NCI-H82 (cell line): Measurements from ENCODE around the gene LZTS2.

Experiments used
- DNase-seq: peaks from one replicate; lab custom pipeline; 2025; lab: John Stamatoyannopoulos, UW

LZTS2 gene

DNA sequence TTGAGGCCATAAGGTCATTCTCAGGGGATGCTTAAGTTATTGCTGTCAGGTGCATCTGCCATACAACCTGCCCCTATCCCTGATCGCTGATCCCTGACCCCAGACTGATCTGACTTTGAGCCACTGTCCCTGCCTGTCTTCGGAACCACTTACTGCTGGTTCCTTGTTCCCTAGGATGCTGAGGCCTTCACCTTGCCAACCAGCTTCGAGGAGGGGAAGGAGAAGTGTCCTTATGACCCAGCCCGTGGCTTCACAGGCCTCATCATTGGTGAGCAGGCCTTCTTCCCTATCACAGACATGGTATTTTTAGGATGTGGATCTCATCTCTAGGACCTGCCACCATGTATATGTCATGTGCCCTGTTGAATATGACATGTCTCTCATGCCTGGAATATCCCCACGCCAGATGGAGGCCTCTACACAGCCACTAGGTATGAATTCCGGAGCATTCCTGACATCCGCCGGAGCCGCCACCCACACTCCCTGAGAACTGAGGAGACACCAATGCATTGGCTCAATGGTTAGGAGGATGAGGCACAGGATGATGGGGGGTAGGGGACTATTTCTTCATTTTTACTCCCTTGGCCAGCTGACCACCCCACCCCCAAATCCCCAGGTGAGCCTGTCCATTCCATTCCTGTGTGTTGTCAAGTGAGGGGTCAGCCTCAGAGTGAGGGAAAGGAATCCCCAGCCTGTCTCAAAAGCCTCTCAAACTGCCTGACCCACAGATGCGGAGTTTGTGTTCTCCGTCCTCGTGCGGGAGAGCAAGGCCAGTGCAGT, 21.3 kb upstream of the LZTS2 start:
- DNase-seq = no peak

DNA sequence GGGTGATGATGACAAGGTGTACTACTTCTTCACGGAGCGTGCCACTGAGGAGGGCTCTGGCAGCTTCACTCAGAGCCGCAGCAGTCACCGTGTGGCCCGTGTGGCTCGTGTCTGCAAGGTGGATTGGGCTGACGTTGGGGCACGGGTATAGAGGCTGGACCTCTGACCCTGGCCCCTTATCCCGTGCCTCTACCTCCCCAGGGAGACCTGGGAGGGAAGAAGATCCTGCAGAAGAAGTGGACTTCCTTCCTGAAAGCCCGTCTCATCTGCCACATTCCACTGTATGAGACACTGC, 20.8 kb upstream of the LZTS2 start:
- no peak for DNase-seq

DNA sequence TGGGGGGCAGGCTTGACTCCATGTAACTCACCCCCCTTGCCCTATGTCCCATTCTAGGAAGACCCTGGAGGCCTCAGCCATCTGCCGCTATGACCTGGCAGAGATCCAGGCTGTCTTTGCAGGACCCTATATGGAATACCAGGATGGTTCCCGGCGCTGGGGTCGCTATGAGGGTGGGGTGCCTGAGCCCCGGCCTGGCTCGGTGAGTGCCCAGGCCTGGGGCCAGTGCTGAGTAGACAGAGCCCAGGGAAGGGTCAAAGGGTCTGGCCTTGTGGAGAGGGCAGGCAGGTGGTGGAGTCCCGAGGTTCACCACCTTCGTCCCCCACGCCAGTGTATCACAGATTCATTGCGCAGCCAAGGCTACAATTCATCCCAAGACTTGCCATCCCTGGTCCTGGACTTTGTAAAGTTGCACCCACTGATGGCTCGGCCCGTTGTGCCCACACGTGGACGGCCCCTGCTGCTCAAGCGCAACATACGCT, 19.8 kb upstream of the LZTS2 start:
- DNase-seq = no peak

DNA sequence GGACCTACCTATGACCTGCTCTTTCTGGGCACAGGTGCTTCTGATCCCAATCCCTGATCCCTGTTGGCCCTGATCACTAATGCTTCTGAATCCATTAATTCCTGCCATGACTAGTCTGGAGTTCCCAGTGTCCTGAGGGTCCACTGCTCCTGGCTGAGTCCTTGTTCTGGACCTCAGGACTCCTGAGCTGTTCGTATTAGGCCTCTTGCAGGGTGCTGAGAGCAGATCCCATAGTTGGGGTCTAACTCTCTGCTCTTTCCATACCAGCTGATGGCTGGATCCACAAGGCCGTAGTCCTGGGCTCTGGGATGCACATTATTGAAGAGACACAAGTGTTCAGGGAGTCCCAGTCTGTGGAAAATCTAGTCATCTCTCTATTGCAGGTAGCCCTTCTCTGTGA, 19.3 kb upstream of the LZTS2 start:
- DNase-seq = no peak

DNA sequence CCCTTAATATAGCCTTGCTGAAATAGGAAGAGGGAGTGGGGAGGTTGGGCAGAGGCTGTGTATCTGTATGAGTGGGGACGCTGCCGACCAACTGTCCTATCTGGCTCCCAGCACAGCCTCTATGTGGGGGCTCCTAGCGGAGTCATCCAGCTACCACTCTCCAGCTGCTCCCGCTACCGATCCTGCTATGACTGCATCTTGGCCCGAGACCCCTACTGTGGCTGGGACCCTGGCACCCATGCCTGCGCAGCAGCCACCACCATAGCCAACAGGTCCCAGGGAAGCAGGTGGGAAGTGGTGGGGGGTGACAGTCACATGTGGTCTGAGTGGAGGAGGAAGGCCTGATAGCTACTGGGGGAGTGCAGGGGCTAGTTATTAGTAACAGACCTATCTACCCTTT, 18.9 kb upstream of the LZTS2 start:
- DNase-seq = no peak

DNA sequence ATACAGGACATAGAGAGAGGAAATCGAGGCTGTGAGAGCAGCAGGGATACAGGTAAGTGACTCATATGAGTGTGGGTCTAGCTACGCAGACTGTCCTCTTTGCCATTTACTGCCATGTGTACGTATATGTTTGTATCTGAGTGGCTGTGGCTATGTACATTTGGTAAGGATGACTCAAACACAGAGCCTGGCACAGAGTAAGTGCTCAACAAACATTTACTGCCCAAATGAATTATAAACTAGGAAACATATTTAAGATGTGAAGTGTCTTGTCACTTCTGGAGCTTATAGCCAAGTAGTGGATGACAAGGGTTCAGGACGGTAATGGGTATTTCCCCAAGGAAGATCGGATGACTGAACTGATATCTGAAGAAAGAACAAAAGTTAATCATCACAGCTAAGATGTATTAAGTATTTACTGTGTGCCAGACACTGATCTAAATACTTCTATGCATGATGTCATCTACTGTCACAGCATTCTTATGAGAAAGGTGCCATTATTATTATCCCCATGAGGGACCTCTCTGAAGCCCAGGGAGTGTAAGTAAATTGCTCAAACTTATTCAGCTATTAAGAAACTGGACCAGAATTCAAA, 18.3 kb upstream of the LZTS2 start:
- DNase-seq = no peak

DNA sequence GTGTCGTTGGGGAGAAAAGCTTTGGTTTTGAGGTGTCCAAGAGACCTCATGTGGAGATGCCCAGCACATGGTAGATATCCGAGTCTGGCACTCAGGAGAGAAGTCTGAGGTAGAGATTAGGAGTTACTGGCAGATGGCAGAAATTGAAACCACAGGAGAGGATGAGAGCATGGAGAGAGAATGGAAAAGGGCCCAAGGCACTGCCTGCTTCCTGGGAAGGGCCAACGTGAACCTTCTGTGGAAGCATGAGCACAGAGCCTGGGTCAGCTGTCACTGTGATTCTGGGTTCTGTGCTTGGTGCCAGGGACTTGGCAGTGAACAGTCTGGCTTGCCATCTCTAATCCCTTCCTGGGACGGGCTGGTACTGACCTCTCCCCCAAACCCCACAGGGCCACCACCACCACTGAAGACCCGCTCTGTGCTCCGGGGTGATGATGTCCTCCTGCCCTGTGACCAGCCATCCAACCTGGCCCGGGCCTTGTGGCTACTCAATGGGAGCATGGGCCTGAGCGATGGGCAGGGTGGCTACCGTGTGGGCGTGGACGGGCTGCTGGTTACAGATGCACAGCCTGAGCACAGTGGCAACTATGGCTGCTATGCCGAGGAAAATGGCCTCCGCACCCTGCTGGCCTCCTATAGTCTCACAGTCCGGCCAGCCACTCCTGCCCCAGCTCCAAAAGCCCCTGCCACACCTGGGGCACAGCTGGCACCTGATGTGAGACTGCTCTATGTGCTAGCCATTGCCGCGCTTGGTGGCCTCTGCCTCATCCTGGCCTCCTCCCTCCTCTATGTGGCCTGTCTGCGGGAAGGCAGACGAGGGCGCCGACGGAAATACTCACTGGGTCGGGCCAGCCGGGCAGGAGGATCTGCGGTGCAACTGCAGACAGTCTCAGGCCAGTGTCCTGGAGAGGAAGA, 16.4 kb upstream of the LZTS2 start:
- peak; percentile 30 for DNase-seq

DNA sequence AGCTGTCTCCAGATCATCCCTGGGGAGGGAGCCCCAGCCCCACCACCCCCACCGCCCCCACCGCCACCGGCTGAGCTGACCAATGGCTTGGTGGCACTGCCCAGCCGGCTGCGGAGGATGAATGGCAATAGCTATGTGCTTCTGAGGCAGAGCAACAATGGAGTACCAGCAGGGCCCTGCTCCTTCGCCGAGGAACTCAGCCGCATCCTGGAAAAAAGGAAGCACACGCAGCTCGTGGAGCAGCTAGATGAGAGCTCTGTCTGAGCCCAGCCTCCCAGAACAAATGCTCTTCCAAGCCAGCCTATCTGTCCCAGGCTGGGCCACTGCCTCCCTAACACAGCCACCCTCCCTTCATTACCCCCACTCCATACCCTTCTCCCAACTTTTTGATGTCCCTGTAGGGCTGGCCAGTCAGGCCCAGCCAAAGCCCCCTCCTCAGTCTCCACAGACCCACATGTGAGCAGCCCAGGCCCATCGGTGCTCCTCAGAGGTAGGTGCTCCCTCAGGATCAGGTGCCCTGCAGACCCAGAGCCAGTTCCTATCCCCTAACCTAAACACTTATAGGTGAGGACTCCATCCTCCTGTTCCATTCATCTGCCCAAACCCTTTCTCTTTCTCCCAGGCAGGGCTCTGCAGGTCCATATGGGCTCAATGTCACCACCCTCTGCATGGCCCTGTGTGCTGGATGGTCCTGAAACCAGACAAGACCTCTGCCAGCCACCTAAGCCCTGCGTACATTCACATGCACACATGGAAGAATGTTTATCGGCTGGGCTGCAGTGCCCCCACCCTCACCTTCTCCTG, 15.5 kb upstream of the LZTS2 start:
- no peak for DNase-seq

DNA sequence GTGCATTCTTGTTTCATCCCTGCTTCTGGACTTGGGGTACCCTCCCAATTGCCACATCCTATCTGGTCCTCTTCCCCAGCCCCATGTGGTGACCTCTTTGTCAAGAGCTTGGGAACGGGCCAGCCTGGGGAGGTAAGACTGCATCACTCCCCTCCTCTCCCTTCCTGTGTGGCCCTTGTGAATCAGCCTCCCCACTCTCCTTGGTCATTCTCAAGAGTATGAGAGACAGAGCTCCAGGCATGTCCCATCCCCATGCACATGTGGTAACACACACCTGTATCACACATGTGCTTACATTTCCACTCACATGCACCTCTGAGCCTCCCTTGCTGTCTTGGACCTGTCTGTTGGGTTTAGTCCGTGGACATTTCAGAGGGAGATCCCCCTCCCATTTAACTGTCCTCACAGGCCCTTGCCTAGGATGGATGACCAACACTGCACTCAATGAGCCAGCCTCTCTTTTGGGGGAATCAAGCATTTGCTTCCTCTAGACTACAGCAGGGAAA, 14.9 kb upstream of the LZTS2 start:
- DNase-seq = no peak

DNA sequence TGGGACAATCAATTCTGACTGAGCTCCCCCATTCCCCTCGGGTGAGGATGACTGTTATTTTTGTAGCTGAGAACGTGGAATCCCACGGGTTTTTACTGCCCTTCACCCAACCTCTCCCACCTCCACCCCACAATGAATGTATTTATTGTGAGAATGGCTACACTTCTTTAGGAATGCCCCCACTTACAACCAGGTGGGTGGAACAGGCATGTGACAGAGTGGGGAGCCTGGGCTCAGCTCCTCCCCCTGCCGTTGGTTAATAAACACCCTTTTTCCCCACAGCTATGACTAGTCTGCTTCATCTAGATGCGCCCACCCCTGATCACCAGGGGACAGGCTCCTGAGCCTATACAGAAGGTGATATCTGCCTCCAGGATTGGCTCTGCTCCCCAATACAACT, 14.3 kb upstream of the LZTS2 start:
- DNase-seq = no peak

DNA sequence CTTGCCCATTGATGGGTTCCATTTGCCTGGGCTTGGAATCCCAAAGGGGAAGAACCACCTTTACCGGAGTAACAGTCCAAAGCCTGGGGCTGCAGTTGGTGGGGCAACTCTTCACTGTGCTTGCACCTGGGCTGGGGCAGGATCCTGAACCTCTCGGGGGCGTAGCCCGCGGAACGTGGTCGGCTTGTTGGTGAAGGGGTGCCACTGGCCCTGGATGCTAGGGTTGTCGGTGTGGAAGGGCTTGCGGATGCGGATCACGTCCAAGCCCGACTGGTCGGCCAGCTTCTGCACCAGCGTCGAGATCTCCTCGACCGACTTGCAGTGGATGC, 13.0 kb upstream of the LZTS2 start:
- no peak for DNase-seq

DNA sequence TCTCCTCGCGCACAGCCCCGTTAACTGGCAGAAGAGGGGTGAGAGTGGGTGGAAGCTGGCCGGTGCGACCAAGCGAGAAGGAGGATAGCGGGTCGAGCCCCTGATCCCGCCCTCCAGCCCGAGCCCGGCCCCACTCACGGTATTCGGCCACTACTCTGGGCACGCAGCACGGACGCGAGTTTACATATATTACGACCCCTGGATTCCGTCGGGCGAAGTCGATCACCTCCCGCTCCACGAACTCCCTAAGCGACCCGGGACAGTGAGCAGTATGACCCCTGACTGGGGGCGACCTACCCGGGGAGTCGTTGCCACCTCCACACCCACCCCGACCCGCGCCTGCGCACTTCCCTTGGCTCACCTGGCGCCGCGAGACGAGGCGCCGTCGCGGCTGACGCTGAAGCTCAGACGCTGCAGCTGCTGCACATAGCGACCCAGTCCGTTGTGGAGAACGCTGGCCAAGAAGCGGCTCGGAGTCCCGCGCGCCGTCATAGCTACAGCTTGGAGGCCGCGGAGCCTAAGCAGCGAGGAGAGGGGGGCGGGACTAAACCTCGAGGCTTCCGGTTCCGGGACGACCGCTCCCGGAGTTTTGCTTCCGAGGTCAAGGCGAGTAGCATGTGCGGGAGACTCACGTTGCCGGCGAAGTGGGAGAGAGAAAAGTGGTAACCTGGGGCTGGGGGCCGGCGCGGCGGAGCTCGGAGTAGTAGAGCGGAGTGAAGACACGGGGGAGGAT, 12.5 kb upstream of the LZTS2 start, which contains the start of the genes MRPL43 and TWNK:
TSS of gene MRPL43 (minus strand) at position 546 of the 733 bp plus-strand sequence. CDS start at position 492, 54 bp downstream.
TSS of gene TWNK (plus strand) at position 592 of the 733 bp plus-strand sequence. CDS start 668 bp downstream, outside the sequence.
- peak; percentile 85 for DNase-seq

DNA sequence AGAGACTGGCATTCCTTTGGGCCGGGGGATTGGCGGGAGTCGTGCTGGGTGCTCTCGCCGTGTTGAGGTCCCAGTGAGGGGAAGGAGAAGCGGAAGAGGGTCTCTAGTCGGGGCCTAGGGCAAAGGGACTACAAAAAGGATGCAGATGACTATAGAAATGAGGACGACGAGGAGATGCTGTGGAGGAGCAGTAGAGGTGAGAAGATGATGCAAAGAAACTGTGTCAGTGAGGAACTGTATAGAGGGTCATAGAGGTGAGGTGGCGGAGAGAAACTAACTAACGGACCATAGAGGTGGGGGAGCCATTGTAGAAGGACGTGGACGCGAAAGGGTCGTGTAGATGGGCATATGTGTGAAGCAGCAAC, 11.9 kb upstream of the LZTS2 start:
- no peak for DNase-seq

DNA sequence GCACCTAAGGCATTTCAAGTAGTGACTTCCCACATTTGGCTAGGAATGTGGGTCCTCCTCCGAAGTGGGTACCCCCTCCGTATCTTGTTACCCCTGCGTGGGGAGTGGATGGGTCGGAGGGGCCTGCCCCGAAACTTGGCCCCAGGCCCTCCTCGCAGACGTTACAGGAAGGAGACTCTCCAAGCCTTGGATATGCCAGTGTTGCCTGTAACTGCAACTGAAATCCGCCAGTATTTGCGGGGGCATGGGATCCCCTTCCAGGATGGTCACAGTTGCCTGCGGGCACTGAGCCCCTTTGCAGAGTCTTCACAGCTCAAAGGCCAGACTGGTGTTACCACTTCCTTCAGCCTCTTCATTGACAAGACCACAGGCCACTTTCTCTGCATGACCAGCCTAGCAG, 11.4 kb upstream of the LZTS2 start:
- DNase-seq = no peak

DNA sequence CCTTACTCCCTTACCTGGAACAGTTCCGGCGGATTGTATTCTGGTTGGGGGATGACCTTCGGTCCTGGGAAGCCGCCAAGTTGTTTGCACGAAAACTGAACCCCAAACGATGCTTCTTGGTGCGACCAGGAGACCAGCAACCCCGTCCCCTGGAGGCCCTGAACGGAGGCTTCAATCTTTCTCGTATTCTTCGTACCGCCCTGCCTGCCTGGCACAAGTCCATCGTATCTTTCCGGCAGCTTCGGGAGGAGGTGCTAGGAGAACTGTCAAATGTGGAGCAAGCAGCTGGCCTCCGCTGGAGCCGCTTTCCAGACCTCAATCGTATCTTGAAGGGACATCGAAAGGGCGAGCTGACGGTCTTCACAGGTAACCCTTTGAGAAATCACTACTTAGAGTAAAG, 10.5 kb upstream of the LZTS2 start:
- DNase-seq = no peak

DNA sequence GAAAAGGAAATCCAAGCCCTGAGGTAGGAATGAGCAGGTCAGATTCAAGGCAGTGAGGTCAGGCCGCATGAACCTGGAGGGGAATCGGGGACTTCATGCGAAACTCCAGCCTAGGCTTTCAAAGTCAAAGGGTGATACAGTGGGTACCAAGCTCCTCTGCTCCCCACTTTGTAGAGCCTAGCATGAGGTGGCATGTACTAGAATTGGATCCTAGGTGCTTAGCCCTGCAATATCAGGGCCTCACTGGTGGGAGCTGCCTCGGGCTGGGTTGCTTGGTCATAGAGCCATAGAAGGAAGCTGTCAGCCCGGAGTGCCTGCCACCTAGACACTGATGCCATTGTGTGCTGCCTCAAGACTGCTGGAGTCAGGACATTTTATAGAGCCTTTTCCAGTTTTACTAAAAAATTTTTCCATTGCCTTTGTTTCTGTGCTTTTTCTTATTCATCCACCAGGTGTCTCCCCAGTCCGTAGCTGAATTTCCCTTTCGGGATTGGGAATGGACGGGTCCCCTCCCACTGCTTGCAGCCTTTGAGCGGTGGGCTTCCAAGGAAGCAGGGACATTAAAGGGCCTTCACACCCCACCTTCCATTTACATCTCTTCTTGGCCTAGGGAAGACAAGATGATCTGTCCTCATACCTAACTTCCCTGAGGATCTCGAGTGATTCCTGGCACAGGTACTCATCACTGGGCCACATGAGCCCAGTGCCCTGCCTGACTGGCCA, 5.5 kb upstream of the LZTS2 start:
- peak; percentile 53 for DNase-seq

DNA sequence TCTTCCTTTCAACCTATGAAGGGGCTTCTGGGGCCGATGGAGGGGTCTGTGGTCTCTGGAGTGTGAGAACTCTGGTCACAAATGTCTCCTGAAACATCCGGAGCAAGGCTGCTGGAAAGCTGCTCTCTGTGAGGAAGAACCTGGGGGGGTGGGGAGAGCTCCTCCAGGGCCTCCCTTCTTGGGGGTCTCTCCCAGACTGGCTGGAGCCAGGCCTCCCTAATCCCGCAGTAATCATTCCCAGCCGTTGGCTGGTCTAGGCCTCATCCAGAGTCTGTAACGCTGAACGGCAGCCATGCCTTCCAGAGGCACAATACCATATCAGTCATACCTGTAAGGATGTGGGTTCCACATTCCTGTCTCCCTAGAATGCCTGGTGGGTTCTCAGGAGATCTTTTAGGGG, 4.4 kb upstream of the LZTS2 start:
- peak; percentile 88 for DNase-seq

DNA sequence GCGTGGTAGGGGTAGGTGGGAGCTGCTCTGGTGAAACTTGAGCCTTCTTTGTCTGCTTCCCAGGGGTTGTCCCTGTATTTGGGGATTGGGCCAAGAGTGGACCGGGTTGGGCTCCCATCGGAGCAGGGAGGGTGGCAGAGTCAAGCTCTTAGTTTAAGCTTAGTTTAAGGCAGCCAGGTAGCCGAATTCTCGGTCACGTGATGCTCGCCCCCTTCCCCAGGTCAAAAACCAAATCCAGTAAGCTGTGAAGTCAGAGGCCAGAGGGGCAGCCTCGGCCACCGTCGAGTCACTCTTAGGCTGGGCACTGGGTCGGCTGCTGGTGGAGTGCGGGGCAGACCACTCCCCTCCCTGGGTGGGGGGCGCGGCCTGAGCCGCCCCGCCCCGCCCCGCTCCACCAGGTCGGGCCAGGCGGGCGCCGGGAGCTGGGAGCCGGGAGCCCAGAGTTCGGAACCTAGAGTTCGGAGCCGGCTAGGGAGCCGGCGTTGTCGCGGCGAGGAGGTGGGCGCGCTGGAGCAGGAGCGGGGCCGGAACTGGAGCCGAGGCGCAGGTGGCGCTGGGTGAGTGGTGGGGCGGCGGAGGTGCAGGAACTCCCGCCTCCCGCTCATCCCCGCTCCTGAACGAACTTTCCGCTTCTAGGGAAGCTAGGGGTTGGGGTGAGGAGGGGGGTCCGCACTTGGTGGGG, 2.8 kb upstream of the LZTS2 start:
- peak; percentile 70 for DNase-seq

DNA sequence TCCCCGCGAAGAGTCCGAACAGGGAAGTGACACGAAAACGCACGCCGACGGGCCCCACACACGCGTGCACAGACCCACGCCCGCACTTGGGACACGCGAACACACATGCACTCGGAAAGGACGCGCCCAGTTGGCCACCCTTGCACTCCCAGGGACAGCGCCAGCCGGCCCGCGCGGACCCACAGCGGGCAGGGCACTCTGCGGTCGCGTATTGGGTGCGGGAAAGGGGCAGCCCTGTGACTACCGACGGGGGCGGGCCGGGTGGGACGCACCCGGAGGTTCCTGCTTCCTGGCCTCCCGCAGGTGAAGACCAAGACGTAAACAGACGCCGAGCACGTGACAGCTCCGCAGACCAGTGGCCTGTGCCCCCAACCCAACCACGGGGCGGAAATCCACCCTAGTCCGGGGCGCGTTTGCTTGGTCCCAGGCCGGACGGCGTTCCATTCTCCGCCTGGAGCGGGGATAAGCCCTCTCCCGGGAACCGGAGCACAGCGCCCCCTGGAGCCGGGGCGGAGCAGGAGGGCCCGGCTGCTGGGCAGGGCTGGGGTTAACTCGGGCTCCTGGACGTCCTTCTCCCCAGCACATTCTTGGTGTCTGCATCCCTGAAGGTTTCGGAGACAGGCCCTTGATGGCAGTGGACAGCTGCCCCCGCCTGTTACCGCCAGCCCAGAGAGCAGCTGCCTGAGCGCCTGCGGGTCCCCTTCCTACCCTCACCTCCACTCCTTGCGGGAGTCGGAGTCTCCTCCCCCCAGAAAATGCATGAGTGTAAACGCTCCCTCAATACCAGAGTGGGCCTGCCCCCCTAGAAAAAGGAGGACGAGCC, 2.0 kb upstream of the LZTS2 start:
- DNase-seq = peak; percentile 84
